Measurements from ENCODE around the gene TRMT44.

Gene TRMT44

GRCh38 chr4:8434251-8435073, 6.1 kb upstream of the TRMT44 start:
- no peak for DNase-seq (ENCODE audit: low read depth, low spot score)

GRCh38 chr4:8435656-8436121, 4.9 kb upstream of the TRMT44 start:
- no peak for DNase-seq (ENCODE audit: low read depth, low spot score)

GRCh38 chr4:8437281-8437680, 3.3 kb upstream of the TRMT44 start:
- DNase-seq (ENCODE audit: low read depth, low spot score) = no peak

- DNase-seq (ENCODE audit: low read depth, low spot score) = no peak
Measured at GRCh38 chr4:8438743-8439142, 1.8 kb upstream of the TRMT44 start.

- DNase-seq (ENCODE audit: low read depth, low spot score) = peak; percentile 26
Measured at GRCh38 chr4:8439168-8439567, 1.4 kb upstream of the TRMT44 start.

- DNase-seq (ENCODE audit: low read depth, low spot score) = no peak
Measured at GRCh38 chr4:8439914-8440491, 574 bp upstream of the TRMT44 start.

- no peak for DNase-seq (ENCODE audit: low read depth, low spot score)
Measured at GRCh38 chr4:8441499-8442091, 1.0 kb downstream of the TRMT44 start.

GRCh38 chr4:8442596-8443358, 2.2 kb downstream of the TRMT44 start:
- no peak for DNase-seq (ENCODE audit: low read depth, low spot score)

- no peak for DNase-seq (ENCODE audit: low read depth, low spot score)
Measured at GRCh38 chr4:8443801-8444200, 3.2 kb downstream of the TRMT44 start.

- no peak for DNase-seq (ENCODE audit: low read depth, low spot score)
Measured at GRCh38 chr4:8446122-8446521, 5.5 kb downstream of the TRMT44 start.

- no peak for DNase-seq (ENCODE audit: low read depth, low spot score)
Measured at GRCh38 chr4:8451440-8452182, 11.0 kb downstream of the TRMT44 start.

- no peak for DNase-seq (ENCODE audit: low read depth, low spot score)
Measured at GRCh38 chr4:8453957-8454356, 13.4 kb downstream of the TRMT44 start.

GRCh38 chr4:8457646-8458252, 17.2 kb downstream of the TRMT44 start:
- no peak for DNase-seq (ENCODE audit: low read depth, low spot score)

GRCh38 chr4:8459867-8460445, 19.4 kb downstream of the TRMT44 start:
- DNase-seq (ENCODE audit: low read depth, low spot score) = no peak

GRCh38 chr4:8461086-8461485, 20.5 kb downstream of the TRMT44 start:
- DNase-seq (ENCODE audit: low read depth, low spot score) = no peak

- DNase-seq (ENCODE audit: low read depth, low spot score) = no peak
Measured at GRCh38 chr4:8461616-8462015, 21.0 kb downstream of the TRMT44 start.

GRCh38 chr4:8463811-8464210, 23.2 kb downstream of the TRMT44 start:
- no peak for DNase-seq (ENCODE audit: low read depth, low spot score)

- DNase-seq (ENCODE audit: low read depth, low spot score) = no peak
Measured at GRCh38 chr4:8464381-8464780, 23.8 kb downstream of the TRMT44 start.

GRCh38 chr4:8465615-8466611, 25.3 kb downstream of the TRMT44 start:
- DNase-seq (ENCODE audit: low read depth, low spot score) = no peak

Data from smooth muscle cell of the brain vasculature (primary cell).